Endothelial cell of hepatic sinusoid (primary cell): ENCODE measurements around the gene RIPK3.
"Not testable (repeated sequence)": the region's sequence is repeated elsewhere in the genome, so short reads cannot be mapped to it uniquely, and the experiment has no call there.

Experiments used
- in situ Hi-C: cut with HindIII; loops from 2 replicates; pipeline ENCODE4 v1.10.0; 2017; ENCODE audit warnings: low sequenced_read_pairs

Gene RIPK3

GRCh38 chr14:24339284-24340151, at the start of gene RIPK3:
Gene RIPK3, minus strand, starts transcription at chr14:24339991. Its CDS starts 165 bp downstream, at chr14:24339826.
- in situ Hi-C loops, result loop anchor here (5.0 kb wide), 2 partner anchors 62 to 98 kb away; no protein-coding TSS in a partner anchor

- in situ Hi-C loops, result no loop called here
Observed at GRCh38 chr14:24389226-24389848, 49.5 kb upstream of the RIPK3 start.

- in situ Hi-C loops, result no loop called here
Observed at GRCh38 chr14:24388474-24389179, 48.8 kb upstream of the RIPK3 start.

GRCh38 chr14:24387579-24387978, 47.8 kb upstream of the RIPK3 start:
- in situ Hi-C loops, result not testable (repeated sequence)

- in situ Hi-C loops, result no loop called here
Observed at GRCh38 chr14:24387009-24387345, 47.2 kb upstream of the RIPK3 start.

GRCh38 chr14:24385524-24385923, 45.7 kb upstream of the RIPK3 start:
- in situ Hi-C loops, result no loop called here

- in situ Hi-C loops, result no loop called here
Observed at GRCh38 chr14:24384169-24384568, 44.4 kb upstream of the RIPK3 start.

GRCh38 chr14:24382064-24382371, 42.2 kb upstream of the RIPK3 start:
- in situ Hi-C loops, result no loop called here

- in situ Hi-C loops, result no loop called here
Observed at GRCh38 chr14:24381363-24382063, 41.7 kb upstream of the RIPK3 start.

GRCh38 chr14:24379907-24380730, 40.3 kb upstream of the RIPK3 start:
- in situ Hi-C loops, result no loop called here

- in situ Hi-C loops, result no loop called here
Observed at GRCh38 chr14:24378981-24379906, 39.5 kb upstream of the RIPK3 start.

- in situ Hi-C loops, result no loop called here
Observed at GRCh38 chr14:24378327-24378726, 38.5 kb upstream of the RIPK3 start.

- in situ Hi-C loops, result no loop called here
Observed at GRCh38 chr14:24377657-24378056, 37.9 kb upstream of the RIPK3 start.

GRCh38 chr14:24377126-24377525, 37.3 kb upstream of the RIPK3 start:
- in situ Hi-C loops, result no loop called here

GRCh38 chr14:24376448-24377070, 36.8 kb upstream of the RIPK3 start:
- in situ Hi-C loops, result no loop called here

- in situ Hi-C loops, result no loop called here
Observed at GRCh38 chr14:24372701-24373416, 33.1 kb upstream of the RIPK3 start.

- in situ Hi-C loops, result not testable (repeated sequence)
Observed at GRCh38 chr14:24371605-24372004, 31.8 kb upstream of the RIPK3 start.

- in situ Hi-C loops, result no loop called here
Observed at GRCh38 chr14:24370748-24371147, 31.0 kb upstream of the RIPK3 start.
